Activated T-cell treated with anti-CD3 and anti-CD28 coated beads, Interleukin-2, amount 50 U/mL, for 72 hours (primary cell): ENCODE results near the gene LRRFIP1. TPM values are rescaled to one million over a fixed set of nuclear protein-coding genes. Genes with fewer than 3 reads are reported as not detected.

Source experiments
- ATAC-seq, 2 donors: fragments of 150-1000 bp; cut with Tn5 transposase; replicated peaks in 1 of 2; 2 replicates each; pipeline ENCODE4 v1.10.0; 2021; ENCODE audit warnings: moderate library complexity in 2 of 2, mild to moderate bottlenecking in 1 of 2
- DNase-seq, 2 donors: peaks; one replicate each; pipeline ENCODE4 v3.0.0; 2021 to 2022; ENCODE audit warnings: mixed read lengths in 1 of 2
- H3K27ac Mint-ChIP-seq: one replicate; pipeline ENCODE4 v1.8.0; 2022; ENCODE audit warnings: mild to moderate bottlenecking, moderate library complexity, mixed read lengths
- H3K27me3 Mint-ChIP-seq: one replicate; pipeline ENCODE4 v1.8.0; 2022; ENCODE audit warnings: low read depth, mixed read lengths
- H3K36me3 Mint-ChIP-seq, 2 donors: one replicate each; pipeline ENCODE4 v1.8.0; 2022; ENCODE audit warnings: mixed read lengths in 2 of 2, mild to moderate bottlenecking in 1 of 2; ENCODE audit not compliant: insufficient read depth in 2 of 2
- H3K4me1 Mint-ChIP-seq: one replicate; pipeline ENCODE4 v1.8.0; 2022; ENCODE audit warnings: low read depth, mixed read lengths
- H3K4me3 Mint-ChIP-seq, 2 donors: one replicate each; pipeline ENCODE4 v1.8.0; 2022; ENCODE audit warnings: mild to moderate bottlenecking in 2 of 2, mixed read lengths in 2 of 2, moderate library complexity in 2 of 2
- H3K9me3 Mint-ChIP-seq, 2 donors: one replicate each; pipeline ENCODE4 v1.8.0; 2022; ENCODE audit warnings: mixed read lengths in 2 of 2
- total RNA-seq, 2 donors: library from RNA; stranded (reverse); gene quantifications; one replicate each; pipeline ENCODE4 v1.2.3, GENCODE V29; 2022

The LRRFIP1 gene
- total RNA-seq, 2 donors from 2014 or later: 198 to 239 TPM

- ATAC-seq: no peak
- H3K4me3 Mint-ChIP-seq: peak overlapping the region; percentile 22 to 69
Measured at GRCh38 chr2:237617587-237617982, 9.8 kb upstream of the LRRFIP1 start.

GRCh38 chr2:237618449-237618848 lies 8.9 kb upstream of the LRRFIP1 start:
- H3K4me3 Mint-ChIP-seq: no peak overlapping the region
- no peak overlapping the region for H3K27ac Mint-ChIP-seq
- H3K27me3 Mint-ChIP-seq: no peaks in the 10 kb centered on the region
- ATAC-seq (no peak), DNase-seq (no peak)
- peaks cover 18% of the 10 kb centered on the region for H3K4me1 Mint-ChIP-seq
- no peaks in the 10 kb centered on the region for H3K9me3 Mint-ChIP-seq
- no peaks in the 10 kb centered on the region for H3K36me3 Mint-ChIP-seq

More at GRCh38 chr2:237617587-237617982, 9.8 kb upstream of the LRRFIP1 start:
- Mint-ChIP-seq H3K4me1 (peaks cover 18% of the 10 kb centered on the region), H3K36me3 (no peaks in the 10 kb centered on the region), H3K27ac (no peak overlapping the region), H3K27me3 (no peaks in the 10 kb centered on the region), H3K9me3 (no peaks in the 10 kb centered on the region)
- DNase-seq: no peak

GRCh38 chr2:237623428-237624403 lies 3.7 kb upstream of the LRRFIP1 start:
- Mint-ChIP-seq H3K27ac (no peak overlapping the region), H3K36me3 (no peaks in the 10 kb centered on the region), H3K4me3 (no peak overlapping the region), H3K9me3 (no peaks in the 10 kb centered on the region), H3K4me1 (peaks cover 15% of the 10 kb centered on the region), H3K27me3 (peaks cover 27% of the 10 kb centered on the region)
- DNase-seq: no peak
- no peak for ATAC-seq

GRCh38 chr2:237624565-237624964 lies 2.8 kb upstream of the LRRFIP1 start:
- H3K27me3 Mint-ChIP-seq: peaks cover 32% of the 10 kb centered on the region
- no peak overlapping the region for H3K27ac Mint-ChIP-seq
- no peaks in the 10 kb centered on the region for H3K9me3 Mint-ChIP-seq
- ATAC-seq (no peak), DNase-seq (no peak)
- H3K36me3 Mint-ChIP-seq: no peaks in the 10 kb centered on the region
- H3K4me1 Mint-ChIP-seq: peaks cover 19% of the 10 kb centered on the region
- H3K4me3 Mint-ChIP-seq: no peak overlapping the region

GRCh38 chr2:237625216-237625705 lies 2.1 kb upstream of the LRRFIP1 start:
- Mint-ChIP-seq H3K4me3 (no peak overlapping the region), H3K27ac (no peak overlapping the region), H3K9me3 (no peaks in the 10 kb centered on the region), H3K4me1 (peaks cover 26% of the 10 kb centered on the region), H3K36me3 (no peaks in the 10 kb centered on the region), H3K27me3 (peaks cover 37% of the 10 kb centered on the region)
- ATAC-seq: no peak
- DNase-seq: no peak

GRCh38 chr2:237625777-237626176 lies 1.6 kb upstream of the LRRFIP1 start:
- no peaks in the 10 kb centered on the region for H3K36me3 Mint-ChIP-seq

GRCh38 chr2:237626813-237627440 lies 460 bp upstream of the LRRFIP1 start:
- ATAC-seq (peak; percentile 22 to 36), DNase-seq (peak in 1 of 2 donors; percentile 7)
- Mint-ChIP-seq H3K9me3 (no peaks in the 10 kb centered on the region), H3K36me3 (no peaks in the 10 kb centered on the region), H3K27ac (no peak overlapping the region), H3K4me1 (peaks cover 34% of the 10 kb centered on the region), H3K4me3 (peak overlapping the region; percentile 64 to 67), H3K27me3 (peaks cover 40% of the 10 kb centered on the region)

More at GRCh38 chr2:237625777-237626176, 1.6 kb upstream of the LRRFIP1 start:
- Mint-ChIP-seq H3K4me3 (peak overlapping the region in 1 of 2 donors; percentile 24), H3K9me3 (no peaks in the 10 kb centered on the region), H3K27ac (no peak overlapping the region), H3K4me1 (peaks cover 30% of the 10 kb centered on the region), H3K27me3 (peaks cover 40% of the 10 kb centered on the region)
- ATAC-seq (no peak), DNase-seq (no peak)

- DNase-seq (no peak), ATAC-seq (no peak)
- peaks cover 34% of the 10 kb centered on the region for H3K4me1 Mint-ChIP-seq
- no peaks in the 10 kb centered on the region for H3K36me3 Mint-ChIP-seq
- no peaks in the 10 kb centered on the region for H3K9me3 Mint-ChIP-seq
- peak overlapping the region; percentile 81 to 85 for H3K4me3 Mint-ChIP-seq
- H3K27ac Mint-ChIP-seq: no peak overlapping the region
- peaks cover 40% of the 10 kb centered on the region for H3K27me3 Mint-ChIP-seq
Measured at GRCh38 chr2:237628247-237629187, 1.1 kb downstream of the LRRFIP1 start.

- Mint-ChIP-seq H3K4me3 (peak overlapping the region in 1 of 2 donors; percentile 85), H3K27me3 (peaks cover 40% of the 10 kb centered on the region), H3K27ac (no peak overlapping the region), H3K9me3 (no peaks in the 10 kb centered on the region), H3K4me1 (peaks cover 34% of the 10 kb centered on the region), H3K36me3 (no peaks in the 10 kb centered on the region)
- DNase-seq: no peak
- ATAC-seq: no peak
Measured at GRCh38 chr2:237629188-237629534, 1.8 kb downstream of the LRRFIP1 start.

- H3K36me3 Mint-ChIP-seq: no peaks in the 10 kb centered on the region
Measured at GRCh38 chr2:237629739-237630138, 2.4 kb downstream of the LRRFIP1 start.

GRCh38 chr2:237630216-237631000 lies 3.0 kb downstream of the LRRFIP1 start:
- Mint-ChIP-seq H3K27me3 (peaks cover 35% of the 10 kb centered on the region), H3K27ac (no peak overlapping the region), H3K4me1 (peaks cover 34% of the 10 kb centered on the region), H3K4me3 (no peak overlapping the region), H3K36me3 (peaks cover 0 to 2% of the 10 kb centered on the region in 2 donors), H3K9me3 (peaks cover 2 to 3% of the 10 kb centered on the region in 2 donors)
- ATAC-seq: no peak
- no peak for DNase-seq

More at GRCh38 chr2:237629739-237630138, 2.4 kb downstream of the LRRFIP1 start:
- DNase-seq (no peak), ATAC-seq (peak in 1 of 2 donors; percentile 39)
- Mint-ChIP-seq H3K4me1 (peaks cover 34% of the 10 kb centered on the region), H3K4me3 (no peak overlapping the region), H3K9me3 (peaks cover under 1% of the 10 kb centered on the region in 2 donors), H3K27me3 (peaks cover 40% of the 10 kb centered on the region), H3K27ac (no peak overlapping the region)
